HepG2 (cell line): Measurements from ENCODE around the gene CDCP2. TPM values are rescaled to one million over a fixed set of nuclear protein-coding genes. Genes with fewer than 3 reads are reported as not detected.

Experiments used
- ATAC-seq: fragments of 200-7000 bp; cut with Tn5 transposase; 3 replicates; pipeline ENCODE4 v1.9.1; 2020; ENCODE audit warnings: mild to moderate bottlenecking, moderate library complexity
- BruUV-seq: library from RNA; stranded (reverse); fragments of 400-500 nt; replicated peaks from 2 replicates; lab custom pipeline; 2021; lab: Mats Ljungman, UMichigan
- CTCF ChIA-PET: fragments of 300-600 bp; formaldehyde crosslinking; extraction: SDS; loops from one replicate; lab custom pipeline; 2021; ENCODE audit warnings: low total read pairs, inconsistent platforms, low intra/inter-chr PET ratio; lab: Yijun Ruan, JAX
- POLR2A ChIA-PET: fragments of 350-600 bp; sonication (Branson Sonifier 250); formaldehyde crosslinking; loops from one replicate; lab custom pipeline; 2020; ENCODE audit warnings: antibody characterized with exemption, inconsistent platforms; lab: Yijun Ruan, JAX
- DNase-seq: peaks from one replicate; pipeline ENCODE4 v3.0.0-alpha.2; 2015; ENCODE audit warnings: low spot score
- FAIRE-seq: peaks from 3 replicates; lab custom pipeline; 2011; peaks lifted over from hg19 to GRCh38; lab: Jason Lieb, UNC
- H2AFZ ChIP-seq: one replicate; pipeline ENCODE4 v1.6.1; 2011; ENCODE audit warnings: low read length, inconsistent platforms
- H3K27ac ChIP-seq: fragments of 300-600 bp; 3 replicates; pipeline ENCODE4 v1.8.0; 2011; ENCODE audit warnings: mixed run types, mild to moderate bottlenecking, mixed read lengths, low read length, inconsistent platforms; ENCODE audit not compliant: insufficient read depth; ENCODE audit errors: extremely low read length
- H3K27me3 ChIP-seq, 2 experiments: fragments of 200-600 bp in 1 of 2; 2 replicates in 1 of 2; 3 replicates in 1 of 2; pipeline versions ENCODE4 v1.6.0 to v1.8.0; 2011; ENCODE audit warnings: low read length in 2 of 2, mild to moderate bottlenecking in 2 of 2, moderate library complexity in 2 of 2, inconsistent platforms in 1 of 2; ENCODE audit not compliant: insufficient read depth in 2 of 2, control insufficient read depth in 1 of 2
- H3K36me3 ChIP-seq, 2 experiments: fragments of 200-600 bp in 1 of 2; replicated peaks in 1 of 2; 2 replicates in 1 of 2; 3 replicates in 1 of 2; pipeline versions ENCODE4 v1.5.1 to v1.8.0; 2011; ENCODE audit warnings: low read length in 2 of 2, inconsistent platforms in 1 of 2; ENCODE audit not compliant: insufficient read depth in 2 of 2, control insufficient read depth in 1 of 2
- H3K4me1 ChIP-seq: 2 replicates; pipeline ENCODE4 v1.5.1; 2012; ENCODE audit warnings: low read length, inconsistent platforms; ENCODE audit not compliant: insufficient read depth
- H3K4me2 ChIP-seq: 2 replicates; pipeline ENCODE4 v1.6.0; 2011; ENCODE audit warnings: low read depth, low read length, inconsistent platforms
- H3K4me3 ChIP-seq, 3 experiments: fragments of 200-600 bp in 1 of 3; sonication (generic), shearing (Covaris generic) in 1 of 3; replicated peaks in 1 of 3; 2 replicates each; pipeline ENCODE4 v1.5.1; 2011 to 2016; ENCODE audit warnings: low read length in 3 of 3, inconsistent platforms in 2 of 3, low read depth in 2 of 3, mild to moderate bottlenecking in 2 of 3, control low read depth in 1 of 3, mixed read lengths in 1 of 3; ENCODE audit not compliant: insufficient read depth in 1 of 3
- H3K79me2 ChIP-seq: one replicate; pipeline ENCODE4 v1.6.1; 2011; ENCODE audit warnings: low read length, inconsistent platforms; ENCODE audit not compliant: insufficient read depth
- H3K9ac ChIP-seq: 2 replicates; pipeline ENCODE4 v1.6.0; 2011; ENCODE audit warnings: mild to moderate bottlenecking, low read depth, low read length, inconsistent platforms; ENCODE audit not compliant: insufficient read depth
- H3K9me3 ChIP-seq: 2 replicates; pipeline ENCODE4 v1.5.1; 2012; ENCODE audit warnings: mild to moderate bottlenecking, low read length
- H4K20me1 ChIP-seq: 2 replicates; pipeline ENCODE4 v1.6.0; 2011; ENCODE audit warnings: inconsistent platforms, mild to moderate bottlenecking, low read length, moderate library complexity; ENCODE audit not compliant: insufficient read depth
- CC2D1A ChIP-seq: sonication (generic); formaldehyde crosslinking; IDR thresholded peaks from 2 replicates; pipeline ENCODE4 v1.8.1; 2023; ENCODE audit warnings: mild to moderate bottlenecking, missing genetic modification reagents
- KDM5B ChIP-seq: sonication (generic); formaldehyde crosslinking; IDR thresholded peaks from 2 replicates; pipeline ENCODE4 v1.4.0; 2020; ENCODE audit warnings: missing genetic modification reagents, mild to moderate bottlenecking, borderline replicate concordance
- KIAA2018 ChIP-seq: sonication (generic); formaldehyde crosslinking; IDR thresholded peaks from 2 replicates; pipeline ENCODE4 v1.5.0; 2020; ENCODE audit warnings: mild to moderate bottlenecking, missing genetic modification reagents, borderline replicate concordance
- KMT2B ChIP-seq: IDR thresholded peaks from 2 replicates; pipeline ENCODE4 v1.6.1; 2016; ENCODE audit warnings: missing genetic modification reagents, missing compliant biosample characterization
- SNRNP70 ChIP-seq: fragments of 200-400 bp; formaldehyde crosslinking; IDR thresholded peaks from 2 replicates; pipeline ENCODE4 v1.6.1; 2017; ENCODE audit warnings: mild to moderate bottlenecking, low read depth, low read length, moderate library complexity
- ZNF280D ChIP-seq: sonication (generic); formaldehyde crosslinking; IDR thresholded peaks from 2 replicates; pipeline ENCODE4 v1.5.1; 2020; ENCODE audit warnings: mild to moderate bottlenecking, missing genetic modification reagents
- WGBS: methylation state at CpG from one replicate; pipeline ENCODE4 v1.1.6; 2017; ENCODE audit warnings: low lambda C conversion rate; 5-methylcytosine and 5-hydroxymethylcytosine counted together
- in situ Hi-C: cut with HindIII; loops from 2 replicates; pipeline ENCODE4 v1.10.0; 2017; ENCODE audit warnings: low pct_unique_long_range_greater_than_20kb; ENCODE audit not compliant: extremely low pct_ligation_motif_present
- intact Hi-C: fragments of 100-400 bp; cut with micrococcal nuclease; formaldehyde crosslinking; loops from one replicate; pipeline ENCODE4 v1.10.0; 2022; ENCODE audit not compliant: unreplicated experiment
- polyA plus RNA-seq, 8 experiments: library from polyadenylated mRNA; depleted of rRNA in 3 of 8; stranded (reverse) in 7 of 8; unstranded in 1 of 8; fragments of >200 nt; fragmentation: Illumina TruSeq in 4 of 8; extraction: Trizol in 4 of 8; gene quantifications; 2 replicates each; pipeline versions ENCODE4 v1.2.1 to v1.2.3, GENCODE V29; 2011 to 2016; ENCODE audit warnings: low read depth in 4 of 8, missing spikeins in 1 of 8, mixed read lengths in 1 of 8; ENCODE audit not compliant: insufficient read depth in 1 of 8
- total RNA-seq, 5 experiments: library from RNA; depleted of rRNA; stranded (reverse); fragments of >200 nt; fragmentation: Illumina TruSeq; extraction: Trizol; gene quantifications; 2 replicates each; pipeline ENCODE4 v1.2.3, GENCODE V29; 2016; ENCODE audit warnings: low read depth in 1 of 5
- TF ChIP-seq, protein P1 (sequence below): sonication (generic); formaldehyde crosslinking; IDR thresholded peaks from 2 replicates; pipeline ENCODE4 v1.9.0; 2021; ENCODE audit warnings: missing genetic modification reagents, borderline replicate concordance

The CDCP2 gene
- total and polyA plus RNA-seq, 2 of the 13 experiments (the other 11 are each of a cell fraction or from before 2014, with no cell fraction given), result not detected

- TF ChIP-seq ZNF280D (CRISPR knock-in tag) (no peak), KDM5B (CRISPR knock-in tag) (no peak), KMT2B (CRISPR knock-in tag) (no peak), CC2D1A (CRISPR knock-in tag) (no peak)
Measured at GRCh38 chr1:54120018-54120697, 32.6 kb downstream of the CDCP2 start (continued).

DNA sequence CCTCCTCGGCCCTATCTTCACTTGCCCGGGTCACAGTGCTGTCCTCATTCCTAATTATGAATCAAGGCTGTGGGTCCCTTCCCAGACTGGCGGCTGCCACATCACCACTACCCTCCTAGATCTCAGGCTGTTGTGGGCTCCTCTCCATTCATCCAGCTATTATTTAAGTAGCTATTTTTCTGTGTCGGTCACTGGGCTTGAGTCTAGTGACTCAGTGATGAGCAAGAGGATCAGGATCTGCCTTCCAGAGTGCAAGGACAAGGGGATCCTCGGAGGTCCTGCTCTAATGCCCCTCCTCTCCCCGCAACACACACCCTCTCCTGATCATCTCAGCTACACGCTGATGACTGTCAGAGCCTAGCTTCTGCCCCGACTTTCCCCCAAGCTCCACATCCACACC lies 34.1 kb downstream of the CDCP2 start:
- ATAC-seq (no peak), FAIRE-seq (no peak), DNase-seq (no peak)
- Histone ChIP-seq H3K4me3 (no peak overlapping the region), H3K4me2 (no peak overlapping the region), H3K36me3 (no peaks in the 10 kb centered on the region), H3K27me3 (peaks cover 4 to 22% of the 10 kb centered on the region in 2 experiments; a peak in 3 of 5 replicates), H3K9ac (no peak overlapping the region), H4K20me1 (no peaks in the 10 kb centered on the region), H3K27ac (no peak overlapping the region), H3K9me3 (no peaks in the 10 kb centered on the region), H2AFZ (no peak overlapping the region), H3K79me2 (no peaks in the 10 kb centered on the region), H3K4me1 (peaks cover 42% of the 10 kb centered on the region)
- intact Hi-C loops (no loop called here), in situ Hi-C loops (no loop called here)
- 9% methylated on average over 8 of the region's 8 CpGs for WGBS
- ChIA-PET POLR2A (no interaction called here), CTCF (no interaction called here)
- BruUV-seq, result no TSS peak
- TF ChIP-seq KIAA2018 (CRISPR knock-in tag), result no peak
- no peak for TF ChIP-seq SNRNP70
- TF ChIP-seq, protein P1, sequence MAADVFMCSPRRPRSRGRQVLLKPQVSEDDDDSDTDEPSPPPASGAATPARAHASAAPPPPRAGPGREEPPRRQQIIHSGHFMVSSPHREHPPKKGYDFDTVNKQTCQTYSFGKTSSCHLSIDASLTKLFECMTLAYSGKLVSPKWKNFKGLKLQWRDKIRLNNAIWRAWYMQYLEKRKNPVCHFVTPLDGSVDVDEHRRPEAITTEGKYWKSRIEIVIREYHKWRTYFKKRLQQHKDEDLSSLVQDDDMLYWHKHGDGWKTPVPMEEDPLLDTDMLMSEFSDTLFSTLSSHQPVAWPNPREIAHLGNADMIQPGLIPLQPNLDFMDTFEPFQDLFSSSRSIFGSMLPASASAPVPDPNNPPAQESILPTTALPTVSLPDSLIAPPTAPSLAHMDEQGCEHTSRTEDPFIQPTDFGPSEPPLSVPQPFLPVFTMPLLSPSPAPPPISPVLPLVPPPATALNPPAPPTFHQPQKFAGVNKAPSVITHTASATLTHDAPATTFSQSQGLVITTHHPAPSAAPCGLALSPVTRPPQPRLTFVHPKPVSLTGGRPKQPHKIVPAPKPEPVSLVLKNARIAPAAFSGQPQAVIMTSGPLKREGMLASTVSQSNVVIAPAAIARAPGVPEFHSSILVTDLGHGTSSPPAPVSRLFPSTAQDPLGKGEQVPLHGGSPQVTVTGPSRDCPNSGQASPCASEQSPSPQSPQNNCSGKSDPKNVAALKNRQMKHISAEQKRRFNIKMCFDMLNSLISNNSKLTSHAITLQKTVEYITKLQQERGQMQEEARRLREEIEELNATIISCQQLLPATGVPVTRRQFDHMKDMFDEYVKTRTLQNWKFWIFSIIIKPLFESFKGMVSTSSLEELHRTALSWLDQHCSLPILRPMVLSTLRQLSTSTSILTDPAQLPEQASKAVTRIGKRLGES, result no peak
